ENCODE data around the gene FOXK1.

The FOXK1 gene

GRCh38 chr7:4725014-4725849, 43.1 kb downstream of the FOXK1 start:
- no peak for DNase-seq

GRCh38 chr7:4725850-4726450, 43.9 kb downstream of the FOXK1 start:
- no peak for DNase-seq

GRCh38 chr7:4726566-4726965, 44.5 kb downstream of the FOXK1 start:
- no peak for DNase-seq

- no peak for DNase-seq
These were observed 46.0 kb downstream of the FOXK1 start for GRCh38 chr7:4727914-4728705.

GRCh38 chr7:4729266-4729665, 47.2 kb downstream of the FOXK1 start:
- DNase-seq: no peak

- DNase-seq: no peak
These were observed 48.2 kb downstream of the FOXK1 start for GRCh38 chr7:4730276-4730675.

GRCh38 chr7:4730971-4731370, 48.9 kb downstream of the FOXK1 start:
- no peak for DNase-seq

- no peak for DNase-seq
These were observed 49.7 kb downstream of the FOXK1 start for GRCh38 chr7:4731803-4732202.

GRCh38 chr7:4733936-4734528, 51.9 kb downstream of the FOXK1 start:
- DNase-seq: no peak

- no peak for DNase-seq
These were observed 52.7 kb downstream of the FOXK1 start for GRCh38 chr7:4734587-4735345.

- no peak for DNase-seq
These were observed 55.2 kb downstream of the FOXK1 start for GRCh38 chr7:4737300-4737699.

- no peak for DNase-seq
These were observed 56.8 kb downstream of the FOXK1 start for GRCh38 chr7:4738711-4739527.

- no peak for DNase-seq
These were observed 57.5 kb downstream of the FOXK1 start for GRCh38 chr7:4739528-4739992.

- no peak for DNase-seq
These were observed 58.7 kb downstream of the FOXK1 start for GRCh38 chr7:4740796-4741195.

- no peak for DNase-seq
These were observed 60.0 kb downstream of the FOXK1 start for GRCh38 chr7:4742051-4742573.

- no peak for DNase-seq
These were observed 60.8 kb downstream of the FOXK1 start for GRCh38 chr7:4742852-4743251.

- no peak for DNase-seq
These were observed 62.5 kb downstream of the FOXK1 start for GRCh38 chr7:4744391-4745264.

GRCh38 chr7:4745265-4745919, 63.3 kb downstream of the FOXK1 start:
- DNase-seq: no peak

Measured in NCI-H524 (cell line).